IPS-18a (cell line): ENCODE measurements around the gene NDUFAF2.

Experiments used
- H3K27ac ChIP-seq: one replicate; pipeline ENCODE4 v1.5.1; 2013; ENCODE audit warnings: low read length
- H3K27me3 ChIP-seq: one replicate; pipeline ENCODE4 v1.6.1; 2013; ENCODE audit warnings: mild to moderate bottlenecking, low read length; ENCODE audit not compliant: control insufficient read depth, insufficient read depth
- H3K36me3 ChIP-seq: one replicate; pipeline ENCODE4 v1.6.1; 2013; ENCODE audit warnings: low read depth, low read length; ENCODE audit not compliant: control insufficient read depth
- H3K4me1 ChIP-seq: one replicate; pipeline ENCODE4 v1.6.1; 2013; ENCODE audit warnings: low read depth, low read length; ENCODE audit not compliant: control insufficient read depth
- H3K4me3 ChIP-seq: one replicate; pipeline ENCODE4 v1.5.1; 2013; ENCODE audit warnings: low read length
- H3K9ac ChIP-seq: one replicate; pipeline ENCODE4 v1.6.1; 2013; ENCODE audit warnings: mild to moderate bottlenecking, low read length, moderate library complexity
- H3K9me3 ChIP-seq: one replicate; pipeline ENCODE4 v1.6.1; 2013; ENCODE audit warnings: low read depth, low read length; ENCODE audit not compliant: control insufficient read depth

The NDUFAF2 gene

GRCh38 chr5:61137835-61138234, 192.8 kb downstream of the NDUFAF2 start:
- no peak overlapping the region for H3K9ac ChIP-seq

GRCh38 chr5:61139094-61139873, 194.3 kb downstream of the NDUFAF2 start:
- H3K4me1 ChIP-seq, result no peaks in the 10 kb centered on the region
- no peaks in the 10 kb centered on the region for H3K36me3 ChIP-seq

More at GRCh38 chr5:61137835-61138234, 192.8 kb downstream of the NDUFAF2 start:
- H3K27ac ChIP-seq, result no peak overlapping the region
- no peak overlapping the region for H3K4me3 ChIP-seq
- no peaks in the 10 kb centered on the region for H3K4me1 ChIP-seq
- H3K9me3 ChIP-seq, result no peaks in the 10 kb centered on the region
- no peaks in the 10 kb centered on the region for H3K36me3 ChIP-seq
- H3K27me3 ChIP-seq, result no peaks in the 10 kb centered on the region

GRCh38 chr5:61139931-61140330, 194.9 kb downstream of the NDUFAF2 start:
- Histone ChIP-seq H3K27ac (no peak overlapping the region), H3K4me3 (no peak overlapping the region), H3K27me3 (no peaks in the 10 kb centered on the region), H3K9ac (no peak overlapping the region), H3K9me3 (no peaks in the 10 kb centered on the region), H3K36me3 (no peaks in the 10 kb centered on the region), H3K4me1 (no peaks in the 10 kb centered on the region)

More at GRCh38 chr5:61139094-61139873, 194.3 kb downstream of the NDUFAF2 start:
- Histone ChIP-seq H3K9me3 (no peaks in the 10 kb centered on the region), H3K9ac (no peak overlapping the region), H3K27ac (no peak overlapping the region), H3K4me3 (no peak overlapping the region), H3K27me3 (no peaks in the 10 kb centered on the region)

GRCh38 chr5:61141801-61142200, 196.8 kb downstream of the NDUFAF2 start:
- H3K4me3 ChIP-seq, result no peak overlapping the region
- no peak overlapping the region for H3K9ac ChIP-seq
- no peaks in the 10 kb centered on the region for H3K9me3 ChIP-seq
- H3K36me3 ChIP-seq, result no peaks in the 10 kb centered on the region
- no peaks in the 10 kb centered on the region for H3K4me1 ChIP-seq
- no peaks in the 10 kb centered on the region for H3K27me3 ChIP-seq
- no peak overlapping the region for H3K27ac ChIP-seq

GRCh38 chr5:61142391-61142790, 197.4 kb downstream of the NDUFAF2 start:
- Histone ChIP-seq H3K4me1 (no peaks in the 10 kb centered on the region), H3K27me3 (no peaks in the 10 kb centered on the region), H3K36me3 (no peaks in the 10 kb centered on the region), H3K9me3 (no peaks in the 10 kb centered on the region), H3K27ac (no peak overlapping the region), H3K9ac (no peak overlapping the region), H3K4me3 (no peak overlapping the region)

GRCh38 chr5:61142811-61143210, 197.8 kb downstream of the NDUFAF2 start:
- Histone ChIP-seq H3K27me3 (no peaks in the 10 kb centered on the region), H3K4me3 (no peak overlapping the region), H3K27ac (no peak overlapping the region), H3K36me3 (no peaks in the 10 kb centered on the region), H3K9ac (no peak overlapping the region), H3K4me1 (no peaks in the 10 kb centered on the region), H3K9me3 (no peaks in the 10 kb centered on the region)

- no peaks in the 10 kb centered on the region for H3K9me3 ChIP-seq
- H3K27ac ChIP-seq, result no peak overlapping the region
- H3K4me3 ChIP-seq, result no peak overlapping the region
- H3K4me1 ChIP-seq, result no peaks in the 10 kb centered on the region
- no peaks in the 10 kb centered on the region for H3K36me3 ChIP-seq
- H3K9ac ChIP-seq, result no peak overlapping the region
- H3K27me3 ChIP-seq, result no peaks in the 10 kb centered on the region
Observed at GRCh38 chr5:61148515-61148914, 203.5 kb downstream of the NDUFAF2 start.

- no peaks in the 10 kb centered on the region for H3K9me3 ChIP-seq
- H3K27me3 ChIP-seq, result no peaks in the 10 kb centered on the region
- no peaks in the 10 kb centered on the region for H3K4me1 ChIP-seq
- H3K9ac ChIP-seq, result no peak overlapping the region
- no peaks in the 10 kb centered on the region for H3K36me3 ChIP-seq
- H3K27ac ChIP-seq, result no peak overlapping the region
- H3K4me3 ChIP-seq, result no peak overlapping the region
Observed at GRCh38 chr5:61151893-61152292, 206.9 kb downstream of the NDUFAF2 start.

GRCh38 chr5:61159070-61159469, 214.1 kb downstream of the NDUFAF2 start:
- Histone ChIP-seq H3K36me3 (peaks cover 27% of the 10 kb centered on the region), H3K27me3 (no peaks in the 10 kb centered on the region)

GRCh38 chr5:61159836-61160235, 214.8 kb downstream of the NDUFAF2 start:
- Histone ChIP-seq H3K9ac (no peak overlapping the region), H3K4me1 (peaks cover 8% of the 10 kb centered on the region), H3K27me3 (no peaks in the 10 kb centered on the region)

More at GRCh38 chr5:61159070-61159469, 214.1 kb downstream of the NDUFAF2 start:
- Histone ChIP-seq H3K9ac (no peak overlapping the region), H3K9me3 (no peaks in the 10 kb centered on the region), H3K4me1 (peaks cover 8% of the 10 kb centered on the region), H3K27ac (no peak overlapping the region), H3K4me3 (no peak overlapping the region)

GRCh38 chr5:61160497-61160896, 215.5 kb downstream of the NDUFAF2 start:
- H3K27ac ChIP-seq, result no peak overlapping the region
- no peak overlapping the region for H3K4me3 ChIP-seq
- no peaks in the 10 kb centered on the region for H3K27me3 ChIP-seq
- peaks cover 8% of the 10 kb centered on the region for H3K4me1 ChIP-seq
- no peak overlapping the region for H3K9ac ChIP-seq
- H3K9me3 ChIP-seq, result no peaks in the 10 kb centered on the region
- peaks cover 27% of the 10 kb centered on the region for H3K36me3 ChIP-seq

More at GRCh38 chr5:61159836-61160235, 214.8 kb downstream of the NDUFAF2 start:
- Histone ChIP-seq H3K27ac (no peak overlapping the region), H3K9me3 (no peaks in the 10 kb centered on the region), H3K4me3 (no peak overlapping the region), H3K36me3 (peaks cover 27% of the 10 kb centered on the region)
